ENCODE results near the gene SAE1. TPM values are rescaled to one million over a fixed set of nuclear protein-coding genes. Genes with fewer than 3 reads are reported as not detected.

Gene SAE1
- total RNA-seq, 1 experiment from 2014 or later, result 234 TPM

DNA sequence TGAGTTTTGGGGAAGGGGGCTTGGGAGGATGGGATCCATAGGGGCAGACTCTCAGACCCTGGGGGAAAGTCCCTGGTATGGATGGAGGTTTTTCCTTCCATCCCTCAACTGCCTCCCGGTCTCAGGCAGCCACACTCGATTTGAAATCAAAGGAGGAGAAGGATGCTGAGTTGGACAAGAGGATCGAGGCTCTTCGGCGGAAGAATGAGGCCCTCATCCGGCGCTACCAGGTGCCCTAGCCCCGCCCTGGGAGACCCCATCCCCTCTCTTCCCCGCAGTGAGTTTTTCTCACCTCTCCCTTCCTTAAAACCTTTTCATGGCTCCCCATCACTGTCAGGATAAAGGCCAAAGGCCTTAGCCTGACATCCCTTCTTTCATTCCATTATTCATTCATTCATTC, 127.8 kb downstream of the SAE1 start:
- Histone ChIP-seq H3K18ac (ENCODE audit: insufficient read length, low read depth, low read length) (no peak overlapping the region), H3K9me3 (ENCODE audit: control insufficient read depth, low read depth, low read length) (no peaks in the 10 kb centered on the region), H3T11ph (ENCODE audit: low read length) (no peak overlapping the region), H3K27me3 (ENCODE audit: insufficient read depth, low read length) (no peaks in the 10 kb centered on the region), H3K4ac (ENCODE audit: low read depth, low read length) (no peak overlapping the region), H2AK5ac (ENCODE audit: insufficient read length, low read length) (no peak overlapping the region), H3K9ac (ENCODE audit: extremely low read depth, insufficient read length, low read length) (no peak overlapping the region), H3K14ac (ENCODE audit: insufficient read depth, low read length) (no peak overlapping the region), H2BK12ac (ENCODE audit: insufficient read length, low read depth, low read length) (no peak overlapping the region), H3K4me1 (ENCODE audit: insufficient read depth, low read length) (no peaks in the 10 kb centered on the region), H4K8ac (replicated peaks; ENCODE audit: insufficient read length, low read depth, low read length) (no peak overlapping the region), H3K4me2 (ENCODE audit: insufficient read depth, insufficient read length, low read length) (no peak overlapping the region), H3K79me1 (ENCODE audit: insufficient read depth, low read depth, low read length, poor library complexity, severe bottlenecking) (no peaks in the 10 kb centered on the region), H4K91ac (ENCODE audit: insufficient read length, low read depth, low read length) (no peak overlapping the region), H3K23ac (ENCODE audit: insufficient read length, low read depth, low read length) (no peak overlapping the region), H3K56ac (ENCODE audit: insufficient read length, low read depth, low read length) (no peak overlapping the region), H3K23me2 (ENCODE audit: insufficient read length, low read depth, low read length, poor library complexity, severe bottlenecking) (peaks cover 12% of the 10 kb centered on the region), H4K20me1 (ENCODE audit: control insufficient read depth, insufficient read depth, insufficient read length) (no peaks in the 10 kb centered on the region), H2BK5ac (ENCODE audit: insufficient read length, low read length) (no peak overlapping the region), H3K79me2 (ENCODE audit: insufficient read depth, low read length) (no peaks in the 10 kb centered on the region), H3K27ac (ENCODE audit: insufficient read length, low read depth, low read length) (no peak overlapping the region), H2BK20ac (ENCODE audit: low read depth, low read length, poor library complexity, severe bottlenecking) (no peak overlapping the region), H2BK120ac (ENCODE audit: low read depth, low read length, poor library complexity, severe bottlenecking) (no peak overlapping the region), H2AFZ (ENCODE audit: low read length) (no peak overlapping the region), H4K5ac (ENCODE audit: insufficient read length, low read depth, low read length) (no peak overlapping the region), H2BK15ac (ENCODE audit: low read depth, low read length) (no peak overlapping the region)
- WGBS (ENCODE audit: extremely low coverage, insufficient read length, low lambda C conversion rate), result no CpG with 5 or more reads among the region's 9 CpGs
- TF ChIP-seq, protein P1, sequence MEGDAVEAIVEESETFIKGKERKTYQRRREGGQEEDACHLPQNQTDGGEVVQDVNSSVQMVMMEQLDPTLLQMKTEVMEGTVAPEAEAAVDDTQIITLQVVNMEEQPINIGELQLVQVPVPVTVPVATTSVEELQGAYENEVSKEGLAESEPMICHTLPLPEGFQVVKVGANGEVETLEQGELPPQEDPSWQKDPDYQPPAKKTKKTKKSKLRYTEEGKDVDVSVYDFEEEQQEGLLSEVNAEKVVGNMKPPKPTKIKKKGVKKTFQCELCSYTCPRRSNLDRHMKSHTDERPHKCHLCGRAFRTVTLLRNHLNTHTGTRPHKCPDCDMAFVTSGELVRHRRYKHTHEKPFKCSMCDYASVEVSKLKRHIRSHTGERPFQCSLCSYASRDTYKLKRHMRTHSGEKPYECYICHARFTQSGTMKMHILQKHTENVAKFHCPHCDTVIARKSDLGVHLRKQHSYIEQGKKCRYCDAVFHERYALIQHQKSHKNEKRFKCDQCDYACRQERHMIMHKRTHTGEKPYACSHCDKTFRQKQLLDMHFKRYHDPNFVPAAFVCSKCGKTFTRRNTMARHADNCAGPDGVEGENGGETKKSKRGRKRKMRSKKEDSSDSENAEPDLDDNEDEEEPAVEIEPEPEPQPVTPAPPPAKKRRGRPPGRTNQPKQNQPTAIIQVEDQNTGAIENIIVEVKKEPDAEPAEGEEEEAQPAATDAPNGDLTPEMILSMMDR (conservative IDR thresholded peaks at IDR 0.05), result no peak
- Mint-ChIP-seq H3K9me3 (no peaks in the 10 kb centered on the region), H3K36me3 (ENCODE audit: insufficient read depth in 1 of 3, low read depth in 3 of 3) (peaks cover 35 to 54% (median 47%) of the 10 kb centered on the region in 3 experiments; a peak in 6 of 7 replicates), H3K4me3 (peak overlapping the region; percentile 86 to 89), H3K27me3 (ENCODE audit: low read depth) (no peaks in the 10 kb centered on the region), H3K4me1 (peaks cover 12 to 23% of the 10 kb centered on the region in 2 experiments), H3K27ac (peak overlapping the region in 2 of 3 experiments; percentile 5 to 99; a peak in 1 of 7 replicates)
- DNase-seq, result no peak

Measured in H9 (cell line).